K562 (cell line): ENCODE data around the gene SULT2A1. TPM values are rescaled to one million over a fixed set of nuclear protein-coding genes. Genes with fewer than 3 reads are reported as not detected.
A peak's percentile ranks its signal among the peaks of the same experiment; 100 is the strongest.

ENCODE experiments used
- ARNT ChIP-seq, 2 experiments: fragments of 450-650 bp; IDR thresholded peaks; 2 replicates each; pipeline ENCODE4 v1.6.1; 2016; ENCODE audit warnings: mild to moderate bottlenecking in 1 of 2
- CHAMP1 ChIP-seq: fragments of 450-650 bp; IDR thresholded peaks from 2 replicates; pipeline ENCODE4 v1.6.1; 2016; ENCODE audit warnings: mild to moderate bottlenecking
- CREM ChIP-seq: IDR thresholded peaks from 2 replicates; pipeline ENCODE4 v1.6.1; 2014; ENCODE audit warnings: antibody characterized with exemption, low read depth
- E2F3 ChIP-seq: fragments of 250-450 bp; sonication (Bioruptor Pico); IDR thresholded peaks from 2 replicates; pipeline ENCODE4 v1.4.0; 2020; ENCODE audit warnings: mild to moderate bottlenecking
- E2F6 ChIP-seq, 2 experiments: IDR thresholded peaks; 2 replicates each; pipeline ENCODE4 v1.6.1; 2011; ENCODE audit warnings: borderline replicate concordance in 1 of 2, control low read depth in 1 of 2, low read depth in 1 of 2, low read length in 1 of 2, mild to moderate bottlenecking in 1 of 2, mixed read lengths in 1 of 2, moderate library complexity in 1 of 2; ENCODE audit not compliant: insufficient read depth in 1 of 2, insufficient read length in 1 of 2, poor library complexity in 1 of 2, severe bottlenecking in 1 of 2; ENCODE audit errors: extremely low read depth in 1 of 2
- ELK1 ChIP-seq: sonication (generic); formaldehyde crosslinking; IDR thresholded peaks from 2 replicates; pipeline ENCODE4 v1.8.1; 2022; ENCODE audit warnings: missing genetic modification reagents
- KLF10 ChIP-seq: fragments of 250-450 bp; sonication (Bioruptor Pico); IDR thresholded peaks from 2 replicates; pipeline ENCODE4 v1.6.1; 2021; ENCODE audit warnings: matching md5 sums
- NCOA2 ChIP-seq, 2 experiments: fragments of 450-650 bp; IDR thresholded peaks; 2 replicates each; pipeline ENCODE4 v1.6.1; 2018; ENCODE audit warnings: mild to moderate bottlenecking in 2 of 2, moderate library complexity in 1 of 2; ENCODE audit not compliant: partially characterized antibody in 2 of 2
- NR2C2 ChIP-seq, 2 experiments: fragments of 200-800 bp in 1 of 2; sonication (Bioruptor generic) in 1 of 2; sonication (generic) in 1 of 2; formaldehyde crosslinking in 1 of 2; IDR thresholded peaks; 2 replicates each; pipeline versions ENCODE4 v1.6.1 to v1.8.0; 2016 to 2022; ENCODE audit warnings: mild to moderate bottlenecking in 1 of 2, missing compliant biosample characterization in 1 of 2, missing genetic modification characterization in 1 of 2, missing genetic modification reagents in 1 of 2
- PML ChIP-seq: IDR thresholded peaks from 2 replicates; pipeline ENCODE4 v1.6.1; 2012; ENCODE audit warnings: low read length, inconsistent platforms
- RBM22 ChIP-seq: fragments of 200-400 bp; formaldehyde crosslinking; IDR thresholded peaks from 2 replicates; pipeline ENCODE4 v1.6.1; 2018; ENCODE audit warnings: low read length, low read depth; ENCODE audit not compliant: poor library complexity, severe bottlenecking
- SIN3A ChIP-seq, 2 experiments: fragments of 150-350 bp in 1 of 2; IDR thresholded peaks; 2 replicates each; pipeline ENCODE4 v1.6.1; 2011 to 2016; ENCODE audit warnings: borderline replicate concordance in 2 of 2, low read depth in 2 of 2, low read length in 2 of 2, mild to moderate bottlenecking in 2 of 2, moderate library complexity in 2 of 2; ENCODE audit not compliant: control insufficient read depth in 1 of 2
- SRSF1 ChIP-seq: fragments of 200-400 bp; formaldehyde crosslinking; IDR thresholded peaks from 2 replicates; pipeline ENCODE4 v1.6.1; 2017; ENCODE audit warnings: mild to moderate bottlenecking, low read depth, low read length, moderate library complexity
- TCF7L2 ChIP-seq: fragments of 150-350 bp; IDR thresholded peaks from 2 replicates; pipeline ENCODE4 v1.6.1; 2016; ENCODE audit warnings: low read depth, mild to moderate bottlenecking, low read length, moderate library complexity
- TFAM ChIP-seq: fragments of 250-450 bp; sonication (Bioruptor Pico); conservative IDR thresholded peaks from 2 replicates; pipeline ENCODE4 v1.5.0; 2021; ENCODE audit warnings: mild to moderate bottlenecking, moderate library complexity
- TGIF2 ChIP-seq: sonication (generic); formaldehyde crosslinking; IDR thresholded peaks from 2 replicates; pipeline ENCODE4 v1.8.1; 2022; ENCODE audit warnings: mild to moderate bottlenecking, missing genetic modification reagents, moderate library complexity
- TSC22D4 ChIP-seq: fragments of 450-650 bp; IDR thresholded peaks from 2 replicates; pipeline ENCODE4 v1.6.1; 2016; ENCODE audit warnings: missing genetic modification characterization, missing biosample characterization, control low read depth
- ZBED1 ChIP-seq: IDR thresholded peaks from 2 replicates; pipeline ENCODE4 v1.6.1; 2014
- ZBTB49 ChIP-seq: sonication (generic); formaldehyde crosslinking; IDR thresholded peaks from 2 replicates; pipeline ENCODE4 v1.8.0; 2022; ENCODE audit warnings: missing genetic modification reagents, mild to moderate bottlenecking, borderline replicate concordance
- ZNF212 ChIP-seq: fragments of 450-650 bp; formaldehyde crosslinking; IDR thresholded peaks from 2 replicates; pipeline ENCODE4 v1.4.0; 2020; ENCODE audit warnings: mild to moderate bottlenecking
- ZNF232 ChIP-seq: sonication (generic); formaldehyde crosslinking; IDR thresholded peaks from 2 replicates; pipeline ENCODE4 v1.8.0; 2022; ENCODE audit warnings: mild to moderate bottlenecking, missing genetic modification reagents
- polyA plus RNA-seq, 8 experiments: library from polyadenylated mRNA; depleted of rRNA in 4 of 8; stranded (reverse) in 5 of 8; unstranded in 3 of 8; fragments of >200 nt; fragmentation: Nextera tagmentation in 2 of 8; fragmentation: Illumina TruSeq in 1 of 8; extraction: Ambion mirVana in 2 of 8; extraction: Trizol in 1 of 8; gene quantifications; 2 replicates each; pipeline versions ENCODE4 v1.2.1 to v1.2.3, GENCODE V29; 2011 to 2014; ENCODE audit warnings: inconsistent platforms in 1 of 8, missing spikeins in 1 of 8
- total RNA-seq, 7 experiments: library from RNA; depleted of rRNA in 6 of 7; stranded (reverse); fragments of >200 nt in 6 of 7; fragmentation: Illumina TruSeq in 2 of 7; extraction: Trizol in 2 of 7; gene quantifications; 2 replicates each; pipeline versions ENCODE4 v1.2.1 to v1.2.3, GENCODE V29; 2011 to 2021; ENCODE audit warnings: low replicate concordance in 1 of 7

The SULT2A1 gene
- total and polyA plus RNA-seq, 9 of the 15 experiments (the other 6 are each of a cell fraction or from before 2014, with no cell fraction given) = 0.03 to 0.25 (median 0.07) TPM; not detected in 4

- TF ChIP-seq ZBTB49 (CRISPR knock-in tag) (no peak), TCF7L2 (peak; percentile 60; the same call in 1 of the 2 replicates), PML (peak; percentile 99), ARNT (IDR thresholded peaks at IDR 0.05) (peak; percentile 93 to 99), RBM22 (no peak), CHAMP1 (peak; percentile 82; the same call in 1 of the 2 replicates), TFAM (no peak), ZBED1 (peak; percentile 78; the same call in 1 of the 2 replicates), ELK1 (CRISPR knock-in tag) (no peak), ZNF212 (CRISPR knock-in tag) (no peak), ZNF232 (CRISPR knock-in tag) (no peak), CREM (peak; percentile 81), NCOA2 (IDR thresholded peaks at IDR 0.05; ENCODE audit: partially characterized antibody in 2 of 2) (peak; percentile 68 to 82), TGIF2 (CRISPR knock-in tag) (no peak), E2F3 (no peak), E2F6 (IDR thresholded peaks at IDR 0.05; ENCODE audit: borderline replicate concordance in 1 of 2, extremely low read depth in 1 of 2, insufficient read depth in 1 of 2, insufficient read length in 1 of 2, low read depth in 1 of 2, low read length in 1 of 2, poor library complexity in 1 of 2, severe bottlenecking in 1 of 2) (no peak), NR2C2 (CRISPR knock-in tag; IDR thresholded peaks at IDR 0.05) (no peak), NR2C2 (tag; IDR thresholded peaks at IDR 0.05) (peak; percentile 88), KLF10 (CRISPR knock-in tag) (no peak), SRSF1 (no peak), TSC22D4 (tag) (no peak), SIN3A (IDR thresholded peaks at IDR 0.05; ENCODE audit: borderline replicate concordance in 2 of 2, control insufficient read depth in 1 of 2, low read depth in 2 of 2, low read length in 2 of 2) (no peak)
These were observed 6.0 kb upstream of the SULT2A1 start (continued) for GRCh38 chr19:47891923-47892666.
